GM21737 (cell line): ENCODE results near the gene ARHGAP18.

ENCODE experiments used
- ATAC-seq: cut with Tn5 transposase; IDR thresholded peaks from one replicate; pipeline ENCODE4 v1.9.1; 2021; ENCODE audit warnings: mild to moderate bottlenecking, moderate library complexity; ENCODE audit not compliant: unreplicated experiment

ARHGAP18 gene

GRCh38 chr6:129624488-129624887, 85.5 kb downstream of the ARHGAP18 start:
- no peak for ATAC-seq

- ATAC-seq: no peak
These were observed 86.8 kb downstream of the ARHGAP18 start for GRCh38 chr6:129623008-129623732.

- no peak for ATAC-seq
These were observed 88.7 kb downstream of the ARHGAP18 start for GRCh38 chr6:129621252-129621651.

GRCh38 chr6:129620234-129620610, 89.8 kb downstream of the ARHGAP18 start:
- ATAC-seq: no peak

GRCh38 chr6:129619579-129620233, 90.3 kb downstream of the ARHGAP18 start:
- ATAC-seq: no peak

- ATAC-seq: no peak
These were observed 92.0 kb downstream of the ARHGAP18 start for GRCh38 chr6:129617986-129618385.

GRCh38 chr6:129615496-129615895, 94.5 kb downstream of the ARHGAP18 start:
- ATAC-seq: no peak

- no peak for ATAC-seq
These were observed 95.0 kb downstream of the ARHGAP18 start for GRCh38 chr6:129615020-129615419.

GRCh38 chr6:129614464-129614863, 95.5 kb downstream of the ARHGAP18 start:
- no peak for ATAC-seq

- no peak for ATAC-seq
These were observed 97.5 kb downstream of the ARHGAP18 start for GRCh38 chr6:129612440-129612839.

GRCh38 chr6:129609635-129610034, 100.3 kb downstream of the ARHGAP18 start:
- no peak for ATAC-seq

- no peak for ATAC-seq
These were observed 101.0 kb downstream of the ARHGAP18 start for GRCh38 chr6:129608886-129609537.

GRCh38 chr6:129607581-129608186, 102.3 kb downstream of the ARHGAP18 start:
- no peak for ATAC-seq

- no peak for ATAC-seq
These were observed 103.3 kb downstream of the ARHGAP18 start for GRCh38 chr6:129606664-129607063.

- no peak for ATAC-seq
These were observed 104.0 kb downstream of the ARHGAP18 start for GRCh38 chr6:129605967-129606366.

- no peak for ATAC-seq
These were observed 104.9 kb downstream of the ARHGAP18 start for GRCh38 chr6:129605095-129605494.

GRCh38 chr6:129604321-129604720, 105.7 kb downstream of the ARHGAP18 start:
- no peak for ATAC-seq

GRCh38 chr6:129603741-129604140, 106.2 kb downstream of the ARHGAP18 start:
- ATAC-seq: no peak

- no peak for ATAC-seq
These were observed 108.7 kb downstream of the ARHGAP18 start for GRCh38 chr6:129601323-129601722.

GRCh38 chr6:129599467-129599866, 110.5 kb downstream of the ARHGAP18 start:
- ATAC-seq: no peak
